ENCODE data around the gene PRADC1. TPM values are rescaled to one million over a fixed set of nuclear protein-coding genes. Genes with fewer than 3 reads are reported as not detected.
"Not testable (repeated sequence)": the region's sequence is repeated elsewhere in the genome, so short reads cannot be mapped to it uniquely, and the experiment has no call there.

Gene PRADC1
- total RNA-seq, 1 experiment from 2014 or later: 9.4 TPM

DNA sequence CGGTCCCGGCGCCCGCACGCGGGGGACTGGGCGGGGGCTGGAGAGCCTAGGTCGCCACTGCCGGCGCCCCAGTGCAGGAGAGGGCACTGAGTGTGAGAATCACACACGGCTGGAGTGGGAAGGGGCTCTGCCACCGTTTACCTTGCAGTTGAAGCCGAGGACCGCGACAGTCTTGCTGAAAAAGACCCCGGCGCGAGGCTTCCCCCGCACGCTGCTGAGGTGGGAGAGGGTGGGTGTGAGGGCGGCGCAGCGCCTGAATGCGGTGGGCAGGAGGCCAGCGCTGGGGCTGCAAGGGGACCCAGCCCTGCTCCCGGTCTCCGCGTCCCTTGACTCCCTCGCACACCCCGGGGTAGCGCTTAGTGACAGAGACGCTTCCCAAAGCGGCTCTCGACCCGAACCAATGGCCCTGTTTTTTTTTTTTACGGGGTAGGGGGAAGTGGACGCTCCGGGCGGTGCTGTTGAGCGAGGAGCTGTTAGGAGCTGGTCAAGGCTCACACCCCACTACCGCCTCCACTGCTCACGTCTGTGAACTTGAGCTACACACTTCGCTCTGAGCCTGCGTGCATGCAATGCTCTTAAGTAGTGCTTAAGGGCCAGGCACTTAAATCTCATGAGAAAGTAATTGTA is 29.9 kb downstream of the PRADC1 start:
- Histone ChIP-seq H3K27ac (no peak overlapping the region), H3K9me2 (ENCODE audit: insufficient read depth) (no peaks in the 10 kb centered on the region), H4K20me1 (ENCODE audit: insufficient read depth) (no peaks in the 10 kb centered on the region), H3K9me3 (ENCODE audit: insufficient read depth, low read depth) (no peaks in the 10 kb centered on the region), H3K27me3 (ENCODE audit: insufficient read depth, low read depth) (0 out of 2 replicates have a peak, but pooled peaks cover 11% of the 10 kb centered on the region), H3K4me1 (replicated peaks; ENCODE audit: insufficient read depth) (peaks cover 5% of the 10 kb centered on the region; the same call in 1 of the 2 replicates), H3K4me2 (no peak overlapping the region), H3K36me3 (ENCODE audit: low read depth) (no peaks in the 10 kb centered on the region), H2AFZ (no peak overlapping the region), H3K4me3 (no peak overlapping the region), H3K79me2 (ENCODE audit: low read depth) (no peaks in the 10 kb centered on the region), H3F3A (ENCODE audit: insufficient read depth, low read depth) (peaks cover 5% of the 10 kb centered on the region; the same call in 1 of the 2 replicates)
- no peak for TF ChIP-seq EZH2 (IDR thresholded peaks at IDR 0.05; ENCODE audit: low read depth)
- TF ChIP-seq, protein P1, sequence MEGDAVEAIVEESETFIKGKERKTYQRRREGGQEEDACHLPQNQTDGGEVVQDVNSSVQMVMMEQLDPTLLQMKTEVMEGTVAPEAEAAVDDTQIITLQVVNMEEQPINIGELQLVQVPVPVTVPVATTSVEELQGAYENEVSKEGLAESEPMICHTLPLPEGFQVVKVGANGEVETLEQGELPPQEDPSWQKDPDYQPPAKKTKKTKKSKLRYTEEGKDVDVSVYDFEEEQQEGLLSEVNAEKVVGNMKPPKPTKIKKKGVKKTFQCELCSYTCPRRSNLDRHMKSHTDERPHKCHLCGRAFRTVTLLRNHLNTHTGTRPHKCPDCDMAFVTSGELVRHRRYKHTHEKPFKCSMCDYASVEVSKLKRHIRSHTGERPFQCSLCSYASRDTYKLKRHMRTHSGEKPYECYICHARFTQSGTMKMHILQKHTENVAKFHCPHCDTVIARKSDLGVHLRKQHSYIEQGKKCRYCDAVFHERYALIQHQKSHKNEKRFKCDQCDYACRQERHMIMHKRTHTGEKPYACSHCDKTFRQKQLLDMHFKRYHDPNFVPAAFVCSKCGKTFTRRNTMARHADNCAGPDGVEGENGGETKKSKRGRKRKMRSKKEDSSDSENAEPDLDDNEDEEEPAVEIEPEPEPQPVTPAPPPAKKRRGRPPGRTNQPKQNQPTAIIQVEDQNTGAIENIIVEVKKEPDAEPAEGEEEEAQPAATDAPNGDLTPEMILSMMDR (conservative IDR thresholded peaks at IDR 0.05): no peak
- POLR2A ChIA-PET (ENCODE audit: unreplicated experiment): interaction anchor here (0.5 kb wide), 1 partner anchor 21 kb away, joined by 5 read pairs; no protein-coding TSS in a partner anchor
- no TSS peak for BruUV-seq (replicated peaks)
- intact Hi-C loops (cut with micrococcal nuclease; ENCODE audit: unreplicated experiment): no loop called here
- CTCF ChIA-PET: no interaction called here
- no peak for DNase-seq

DNA sequence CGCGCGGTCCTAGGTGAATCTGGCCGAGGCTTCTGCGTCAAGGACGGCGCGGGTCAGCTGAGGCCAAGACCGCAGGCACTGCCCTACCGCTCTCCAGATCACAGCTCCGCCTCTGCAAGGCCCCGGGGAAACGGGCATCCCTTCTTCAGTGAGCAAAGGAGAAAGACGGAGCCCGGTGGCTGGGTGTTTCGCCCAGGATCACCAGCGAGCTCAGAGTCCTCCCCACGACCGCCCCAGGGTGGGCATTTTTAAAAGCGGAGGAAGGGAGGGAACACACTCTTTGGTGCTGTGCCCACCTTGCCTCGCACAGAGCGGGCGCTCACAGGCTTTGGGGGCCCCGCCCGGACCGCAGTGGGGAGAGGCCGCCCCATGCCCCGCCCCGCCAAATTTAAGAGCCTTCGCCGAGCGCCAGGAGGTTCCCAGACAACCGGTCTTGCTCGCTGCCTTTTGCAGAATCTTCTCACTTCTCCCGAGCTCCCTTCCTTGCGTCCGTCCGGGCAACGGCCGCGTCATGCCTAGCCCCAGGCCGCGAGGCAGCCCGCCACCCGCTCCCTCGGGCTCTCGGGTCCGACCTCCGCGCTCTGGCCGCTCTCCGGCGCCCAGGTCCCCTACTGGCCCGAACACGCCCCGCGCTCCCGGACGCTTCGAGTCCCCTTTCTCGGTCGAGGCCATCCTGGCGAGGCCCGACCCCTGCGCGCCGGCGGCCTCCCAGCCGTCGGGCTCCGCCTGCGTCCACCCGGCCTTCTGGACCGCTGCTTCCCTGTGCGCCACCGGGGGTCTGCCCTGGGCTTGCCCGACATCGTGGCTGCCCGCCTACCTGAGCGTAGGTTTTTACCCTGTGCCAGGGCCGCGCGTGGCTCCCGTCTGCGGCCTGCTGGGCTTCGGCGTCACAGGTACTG is 30.6 kb downstream of the PRADC1 start, which contains the start of gene NOTO:
TSS of gene NOTO (plus strand) at position 419 of the 899 bp plus-strand sequence. CDS start at position 512, 93 bp downstream.
- H3F3A ChIP-seq (ENCODE audit: insufficient read depth, low read depth): peaks cover 5% of the 10 kb centered on the region; the same call in 1 of the 2 replicates
- no peak for TF ChIP-seq EZH2 (IDR thresholded peaks at IDR 0.05; ENCODE audit: low read depth)
- TF ChIP-seq, protein P1 (conservative IDR thresholded peaks at IDR 0.05): no peak
- POLR2A ChIA-PET (ENCODE audit: unreplicated experiment): no interaction called here
- no peaks in the 10 kb centered on the region for H3K36me3 ChIP-seq (ENCODE audit: low read depth)
- CTCF ChIA-PET: no interaction called here
- no peaks in the 10 kb centered on the region for H3K79me2 ChIP-seq (ENCODE audit: low read depth)
- no peak within 1 kb of the TSS for H3K27ac ChIP-seq
- no peak within 1 kb of the TSS for H3K4me2 ChIP-seq
- H4K20me1 ChIP-seq (ENCODE audit: insufficient read depth): no peaks in the 10 kb centered on the region
- H3K9me3 ChIP-seq (ENCODE audit: insufficient read depth, low read depth): no peaks in the 10 kb centered on the region
- peaks cover 5% of the 10 kb centered on the region; the same call in 1 of the 2 replicates for H3K4me1 ChIP-seq (replicated peaks; ENCODE audit: insufficient read depth)
- no peak within 1 kb of the TSS for H2AFZ ChIP-seq
- peaks cover 18% of the 10 kb centered on the region; the same call in 1 of the 2 replicates for H3K27me3 ChIP-seq (ENCODE audit: insufficient read depth, low read depth)
- no TSS peak for BruUV-seq (replicated peaks)
- no peak for DNase-seq
- no peaks in the 10 kb centered on the region for H3K9me2 ChIP-seq (ENCODE audit: insufficient read depth)
- intact Hi-C loops (cut with micrococcal nuclease; ENCODE audit: unreplicated experiment): no loop called here
- no peak within 1 kb of the TSS for H3K4me3 ChIP-seq

DNA sequence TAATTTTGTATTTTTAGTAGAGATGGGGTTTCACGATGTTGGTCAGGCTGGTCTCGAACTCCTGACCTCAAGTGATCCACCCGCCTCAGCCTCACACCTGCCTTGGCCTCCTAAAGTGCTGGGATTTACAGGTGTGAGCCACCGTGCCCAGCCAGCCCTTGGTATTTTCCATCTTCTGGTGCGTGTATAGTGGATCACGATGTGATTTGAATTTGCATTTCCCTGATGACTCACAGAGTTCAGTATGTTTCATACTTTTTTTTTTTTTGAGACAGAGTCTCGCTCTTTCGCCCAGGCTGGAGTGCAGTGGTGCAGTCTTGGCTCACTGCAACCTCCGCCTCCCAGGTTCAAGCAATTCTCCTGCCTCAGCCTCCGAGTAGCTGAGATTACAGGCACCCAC is 32.8 kb downstream of the PRADC1 start:
- H3K9me2 ChIP-seq (ENCODE audit: insufficient read depth); H3K4me3 ChIP-seq; POLR2A ChIA-PET (ENCODE audit: unreplicated experiment); intact Hi-C loops (cut with micrococcal nuclease; ENCODE audit: unreplicated experiment); H3K27ac ChIP-seq; H4K20me1 ChIP-seq (ENCODE audit: insufficient read depth); H3K4me1 ChIP-seq (replicated peaks; ENCODE audit: insufficient read depth); H3K36me3 ChIP-seq (ENCODE audit: low read depth); H3F3A ChIP-seq (ENCODE audit: insufficient read depth, low read depth); H3K79me2 ChIP-seq (ENCODE audit: low read depth); H3K4me2 ChIP-seq; H3K9me3 ChIP-seq (ENCODE audit: insufficient read depth, low read depth); BruUV-seq (replicated peaks); H2AFZ ChIP-seq; CTCF ChIA-PET: not testable (repeated sequence)
- peaks cover 35% of the 10 kb centered on the region for H3K27me3 ChIP-seq (ENCODE audit: insufficient read depth, low read depth)
- peak in 1 of 2 experiments; percentile 59 for DNase-seq

Measured in PC-9 (cell line).